GM10248 (cell line): Measurements from ENCODE around the gene BEND6.

Experiments
- CTCF ChIA-PET: fragments of 300-600 bp; sonication (Branson Sonifier 250); formaldehyde crosslinking; extraction: SDS; loops from one replicate; lab custom pipeline; 2021; ENCODE audit warnings: antibody characterized with exemption; lab: Yijun Ruan, JAX
- POLR2A ChIA-PET: fragments of 350-650 bp; sonication (Branson Sonifier 250); formaldehyde crosslinking; extraction: SDS; loops from one replicate; lab custom pipeline; 2020; ENCODE audit warnings: antibody characterized with exemption; lab: Yijun Ruan, JAX
- DNase-seq: peaks from one replicate; pipeline ENCODE4 v3.0.0; 2012; ENCODE audit errors: extremely low spot score
- TF ChIP-seq, protein P1 (sequence below): IDR thresholded peaks from 2 replicates; pipeline ENCODE4 v1.5.1; 2012; ENCODE audit warnings: mild to moderate bottlenecking, low read depth; ENCODE audit errors: extremely low read depth, missing control alignments, control extremely low read depth

The BEND6 gene

GRCh38 chr6:56936466-56936865 is 18.4 kb upstream of the BEND6 start:
- ChIA-PET POLR2A (no interaction called here), CTCF (interaction anchor here (1.3 to 4.8 kb wide), 4 partner anchors 20 to 85 kb away, joined by 3 to 28 read pairs (median 7); no protein-coding TSS in a partner anchor)
- no peak for DNase-seq
- TF ChIP-seq, protein P1, sequence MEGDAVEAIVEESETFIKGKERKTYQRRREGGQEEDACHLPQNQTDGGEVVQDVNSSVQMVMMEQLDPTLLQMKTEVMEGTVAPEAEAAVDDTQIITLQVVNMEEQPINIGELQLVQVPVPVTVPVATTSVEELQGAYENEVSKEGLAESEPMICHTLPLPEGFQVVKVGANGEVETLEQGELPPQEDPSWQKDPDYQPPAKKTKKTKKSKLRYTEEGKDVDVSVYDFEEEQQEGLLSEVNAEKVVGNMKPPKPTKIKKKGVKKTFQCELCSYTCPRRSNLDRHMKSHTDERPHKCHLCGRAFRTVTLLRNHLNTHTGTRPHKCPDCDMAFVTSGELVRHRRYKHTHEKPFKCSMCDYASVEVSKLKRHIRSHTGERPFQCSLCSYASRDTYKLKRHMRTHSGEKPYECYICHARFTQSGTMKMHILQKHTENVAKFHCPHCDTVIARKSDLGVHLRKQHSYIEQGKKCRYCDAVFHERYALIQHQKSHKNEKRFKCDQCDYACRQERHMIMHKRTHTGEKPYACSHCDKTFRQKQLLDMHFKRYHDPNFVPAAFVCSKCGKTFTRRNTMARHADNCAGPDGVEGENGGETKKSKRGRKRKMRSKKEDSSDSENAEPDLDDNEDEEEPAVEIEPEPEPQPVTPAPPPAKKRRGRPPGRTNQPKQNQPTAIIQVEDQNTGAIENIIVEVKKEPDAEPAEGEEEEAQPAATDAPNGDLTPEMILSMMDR = no peak

- ChIA-PET POLR2A (no interaction called here), CTCF (interaction anchor here (0.7 to 2.7 kb wide), 5 partner anchors 9 to 82 kb away, joined by 3 to 7 read pairs (median 5); partner anchors contain the start of gene BEND6)
- no peak for DNase-seq
Observed at GRCh38 chr6:56938649-56939191, 16.2 kb upstream of the BEND6 start.

GRCh38 chr6:56940463-56940862 is 14.4 kb upstream of the BEND6 start:
- TF ChIP-seq, protein P1 = no peak
- ChIA-PET CTCF (interaction anchor here (0.9 to 1.2 kb wide), 3 partner anchors 11 to 15 kb away, joined by 3 read pairs; partner anchors contain the start of gene BEND6), POLR2A (no interaction called here)
- DNase-seq = no peak

More at GRCh38 chr6:56938649-56939191, 16.2 kb upstream of the BEND6 start:
- TF ChIP-seq, protein P1 = no peak

GRCh38 chr6:56940977-56941376 is 13.9 kb upstream of the BEND6 start:
- TF ChIP-seq, protein P1 = no peak
- ChIA-PET CTCF (interaction anchor here (0.9 to 1.2 kb wide), 3 partner anchors 10 to 14 kb away, joined by 3 read pairs; partner anchors contain the start of gene BEND6), POLR2A (no interaction called here)
- no peak for DNase-seq

DNA sequence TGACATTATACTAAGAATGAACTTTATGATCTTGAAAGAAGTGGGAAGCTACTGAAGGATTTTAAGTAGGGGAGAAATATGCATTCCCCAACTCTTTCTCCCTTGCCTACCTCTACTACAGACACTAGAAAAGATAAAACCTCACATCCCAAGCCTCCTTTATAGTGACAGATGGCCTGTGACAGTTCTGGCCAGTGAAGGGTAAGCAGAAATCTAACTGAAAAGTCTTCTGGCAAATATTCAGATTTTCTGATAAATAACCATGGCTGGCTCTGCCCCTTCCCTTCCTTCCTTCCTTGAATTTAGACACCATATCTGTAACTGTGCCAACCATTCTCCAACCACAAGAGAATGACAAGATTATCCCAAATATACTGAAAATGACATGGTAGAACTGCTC is 10.2 kb upstream of the BEND6 start:
- ChIA-PET POLR2A (no interaction called here), CTCF (interaction anchor here (0.9 to 1.3 kb wide), 2 partner anchors 10 to 11 kb away, joined by 4 to 5 read pairs; partner anchors contain the start of gene BEND6)
- TF ChIP-seq, protein P1 = no peak
- DNase-seq = no peak

GRCh38 chr6:56946368-56946767 is 8.5 kb upstream of the BEND6 start:
- TF ChIP-seq, protein P1 = no peak
- POLR2A ChIA-PET = no interaction called here
- no peak for DNase-seq
- CTCF ChIA-PET = interaction anchor here (1.1 kb wide), 1 partner anchor 11 kb away, joined by 3 read pairs; no protein-coding TSS in a partner anchor
